ENCODE measurements around the gene PDE2A.

DNA sequence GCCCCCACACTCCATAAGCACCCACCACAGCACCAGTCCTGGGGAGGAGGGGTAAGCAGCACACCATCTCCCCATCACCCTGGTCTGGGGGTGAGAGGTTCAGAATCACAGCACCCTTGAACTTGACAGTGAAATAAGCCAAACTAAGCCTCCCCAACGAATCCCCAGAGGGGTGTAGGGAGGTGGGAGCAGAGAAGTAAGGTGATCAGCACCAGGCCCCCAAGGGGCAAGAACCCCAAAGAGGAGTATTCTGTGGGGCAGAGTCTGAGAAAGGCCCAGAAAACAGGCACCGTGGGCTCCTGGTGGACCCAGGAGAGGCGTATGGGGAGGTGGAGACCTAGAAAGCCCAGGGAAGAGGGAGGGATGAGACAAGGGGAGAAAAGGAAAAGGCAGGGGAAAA lies 47.1 kb upstream of the PDE2A start:
- TF ChIP-seq, protein P1, sequence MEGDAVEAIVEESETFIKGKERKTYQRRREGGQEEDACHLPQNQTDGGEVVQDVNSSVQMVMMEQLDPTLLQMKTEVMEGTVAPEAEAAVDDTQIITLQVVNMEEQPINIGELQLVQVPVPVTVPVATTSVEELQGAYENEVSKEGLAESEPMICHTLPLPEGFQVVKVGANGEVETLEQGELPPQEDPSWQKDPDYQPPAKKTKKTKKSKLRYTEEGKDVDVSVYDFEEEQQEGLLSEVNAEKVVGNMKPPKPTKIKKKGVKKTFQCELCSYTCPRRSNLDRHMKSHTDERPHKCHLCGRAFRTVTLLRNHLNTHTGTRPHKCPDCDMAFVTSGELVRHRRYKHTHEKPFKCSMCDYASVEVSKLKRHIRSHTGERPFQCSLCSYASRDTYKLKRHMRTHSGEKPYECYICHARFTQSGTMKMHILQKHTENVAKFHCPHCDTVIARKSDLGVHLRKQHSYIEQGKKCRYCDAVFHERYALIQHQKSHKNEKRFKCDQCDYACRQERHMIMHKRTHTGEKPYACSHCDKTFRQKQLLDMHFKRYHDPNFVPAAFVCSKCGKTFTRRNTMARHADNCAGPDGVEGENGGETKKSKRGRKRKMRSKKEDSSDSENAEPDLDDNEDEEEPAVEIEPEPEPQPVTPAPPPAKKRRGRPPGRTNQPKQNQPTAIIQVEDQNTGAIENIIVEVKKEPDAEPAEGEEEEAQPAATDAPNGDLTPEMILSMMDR (IDR thresholded peaks at IDR 0.05; ENCODE audit: poor library complexity), result no peak
- TF ChIP-seq EZH2 (IDR thresholded peaks at IDR 0.05; ENCODE audit: borderline replicate concordance), result no peak
